Caco-2 (cell line): ENCODE data around the gene SPARCL1. TPM values are rescaled to one million over a fixed set of nuclear protein-coding genes. Genes with fewer than 3 reads are reported as not detected.

ENCODE experiments used
- BruUV-seq: library from RNA; stranded (reverse); fragments of 400-500 nt; replicated peaks from 2 replicates; lab custom pipeline; 2021; lab: Mats Ljungman, UMichigan
- CTCF ChIA-PET: fragments of 300-600 bp; sonication (Branson Sonifier 250); formaldehyde crosslinking; loops from one replicate; lab custom pipeline; 2022; ENCODE audit warnings: antibody characterized with exemption; lab: Charles Lee
- POLR2A ChIA-PET: fragments of 300-600 bp; sonication (Branson Sonifier 250); formaldehyde crosslinking; loops from one replicate; lab custom pipeline; 2022; ENCODE audit warnings: antibody characterized with exemption; lab: Charles Lee
- DNase-seq, 2 experiments: peaks; one replicate each; pipeline versions ENCODE4 v3.0.0 to v3.0.0-alpha.2; 2020 to 2022
- H3K27me3 ChIP-seq: replicated peaks from 2 replicates; pipeline ENCODE4 v1.6.0; 2011; ENCODE audit warnings: low read length; ENCODE audit not compliant: control insufficient read depth, insufficient read depth
- H3K36me3 ChIP-seq: 2 replicates; pipeline ENCODE4 v1.5.1; 2011; ENCODE audit warnings: low read length; ENCODE audit not compliant: control insufficient read depth, insufficient read depth
- H3K4me1 ChIP-seq: fragments of 250-450 bp; sonication (Bioruptor Pico); 2 replicates; pipeline ENCODE4 v1.5.1; 2020; ENCODE audit warnings: mild to moderate bottlenecking
- H3K4me3 ChIP-seq: 2 replicates; pipeline ENCODE4 v1.5.1; 2011; ENCODE audit warnings: low read depth, mild to moderate bottlenecking, control low read depth, low read length
- H3K9me3 ChIP-seq: fragments of 250-450 bp; sonication (Bioruptor Pico); 2 replicates; pipeline ENCODE4 v1.5.1; 2020; ENCODE audit warnings: mild to moderate bottlenecking, moderate library complexity
- H3K27ac Mint-ChIP-seq: one replicate; pipeline ENCODE4 v1.8.0; 2022; ENCODE audit warnings: mixed read lengths; ENCODE audit not compliant: unreplicated experiment
- H3K27me3 Mint-ChIP-seq: one replicate; pipeline ENCODE4 v1.8.0; 2022; ENCODE audit warnings: mixed read lengths; ENCODE audit not compliant: insufficient read depth, unreplicated experiment
- H3K36me3 Mint-ChIP-seq: one replicate; pipeline ENCODE4 v1.8.0; 2022; ENCODE audit warnings: mild to moderate bottlenecking, mixed read lengths; ENCODE audit not compliant: insufficient read depth, unreplicated experiment
- H3K4me1 Mint-ChIP-seq: one replicate; pipeline ENCODE4 v1.8.0; 2022; ENCODE audit warnings: low read depth, mixed read lengths; ENCODE audit not compliant: unreplicated experiment
- H3K4me3 Mint-ChIP-seq: one replicate; pipeline ENCODE4 v1.8.0; 2022; ENCODE audit warnings: mild to moderate bottlenecking, moderate library complexity, mixed read lengths; ENCODE audit not compliant: unreplicated experiment
- H3K9me3 Mint-ChIP-seq: one replicate; pipeline ENCODE4 v1.8.0; 2022; ENCODE audit warnings: mixed read lengths; ENCODE audit not compliant: unreplicated experiment
- CTCF ChIP-seq, 2 experiments: fragments of 200-600 bp in 1 of 2; IDR thresholded peaks; 1 replicate in 1 of 2; 2 replicates in 1 of 2; pipeline versions ENCODE4 v1.5.1 to v1.8.0; 2011 to 2022; ENCODE audit warnings: antibody characterized with exemption in 1 of 2, control low read depth in 1 of 2, inconsistent platforms in 1 of 2, low read depth in 1 of 2, low read length in 1 of 2, mild to moderate bottlenecking in 1 of 2, moderate library complexity in 1 of 2; ENCODE audit not compliant: insufficient read depth in 1 of 2, severe bottlenecking in 1 of 2, unreplicated experiment in 1 of 2
- intact Hi-C: fragments of 100-400 bp; cut with micrococcal nuclease; formaldehyde crosslinking; loops from one replicate; pipeline ENCODE4 v1.10.0; 2022; ENCODE audit not compliant: unreplicated experiment
- total RNA-seq: library from RNA; stranded (reverse); gene quantifications from 2 replicates; pipeline ENCODE4 v1.2.3, GENCODE V29; 2022

Gene SPARCL1
- total RNA-seq, 1 experiment from 2014 or later: 0.18 TPM

- intact Hi-C loops: loop anchor here (10.0 kb wide), 1 partner anchor 104 kb away; no protein-coding TSS in a partner anchor
- no peaks in the 10 kb centered on the region for H3K36me3 Mint-ChIP-seq
- CTCF ChIA-PET: interaction anchor here (1.1 kb wide), 1 partner anchor 11 kb away, joined by 3 read pairs; the partner anchor contains the start of gene SPARCL1
Measured at GRCh38 chr4:87540146-87541058, 11.2 kb upstream of the SPARCL1 start.

DNA sequence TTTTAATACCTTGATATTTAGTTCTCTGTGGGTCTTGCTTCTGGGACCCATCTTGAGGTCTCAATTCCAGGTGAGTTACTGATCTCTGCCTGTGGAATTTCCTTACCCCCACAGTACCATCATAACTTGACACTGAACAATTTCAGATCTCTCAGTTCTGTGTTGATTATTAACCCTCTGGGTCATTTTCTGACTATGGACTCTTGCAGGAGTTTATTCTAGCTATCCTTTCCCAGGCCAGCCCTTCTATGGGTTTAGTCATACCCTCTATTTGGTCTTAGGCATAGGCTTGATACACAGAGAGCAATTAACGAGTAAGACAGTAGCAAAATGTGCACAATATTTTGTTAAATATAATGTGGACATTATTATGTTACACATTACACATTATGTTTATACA lies 3.7 kb upstream of the SPARCL1 start:
- H3K27me3 Mint-ChIP-seq: no peaks in the 10 kb centered on the region
- POLR2A ChIA-PET: no interaction called here
- CTCF ChIA-PET: no interaction called here
- Histone ChIP-seq H3K9me3 (no peaks in the 10 kb centered on the region), H3K27me3 (no peaks in the 10 kb centered on the region; the same call in 1 of the 2 replicates), H3K36me3 (no peaks in the 10 kb centered on the region), H3K4me3 (no peak overlapping the region), H3K4me1 (no peaks in the 10 kb centered on the region)
- H3K9me3 Mint-ChIP-seq: no peaks in the 10 kb centered on the region
- no peaks in the 10 kb centered on the region for H3K4me1 Mint-ChIP-seq
- no peak for TF ChIP-seq CTCF (IDR thresholded peaks at IDR 0.05; ENCODE audit: insufficient read depth in 1 of 2, low read depth in 1 of 2, low read length in 1 of 2, severe bottlenecking in 1 of 2, unreplicated experiment in 1 of 2)
- H3K27ac Mint-ChIP-seq: no peak overlapping the region
- BruUV-seq: no TSS peak
- no peak for DNase-seq
- no peak overlapping the region for H3K4me3 Mint-ChIP-seq
- intact Hi-C loops: no loop called here
- no peaks in the 10 kb centered on the region for H3K36me3 Mint-ChIP-seq

More at GRCh38 chr4:87540146-87541058, 11.2 kb upstream of the SPARCL1 start:
- Histone ChIP-seq H3K9me3 (no peaks in the 10 kb centered on the region), H3K27me3 (no peaks in the 10 kb centered on the region), H3K4me3 (no peak overlapping the region), H3K4me1 (no peaks in the 10 kb centered on the region), H3K36me3 (no peaks in the 10 kb centered on the region)
- POLR2A ChIA-PET: no interaction called here
- DNase-seq: no peak
- no peaks in the 10 kb centered on the region for H3K9me3 Mint-ChIP-seq
- BruUV-seq: no TSS peak
- H3K4me1 Mint-ChIP-seq: no peaks in the 10 kb centered on the region
- peaks cover 13% of the 10 kb centered on the region for H3K27me3 Mint-ChIP-seq
- H3K27ac Mint-ChIP-seq: no peak overlapping the region
- no peak for TF ChIP-seq CTCF (IDR thresholded peaks at IDR 0.05; ENCODE audit: insufficient read depth in 1 of 2, low read depth in 1 of 2, low read length in 1 of 2, severe bottlenecking in 1 of 2, unreplicated experiment in 1 of 2)
- no peak overlapping the region for H3K4me3 Mint-ChIP-seq

- Histone ChIP-seq H3K27me3 (no peaks in the 10 kb centered on the region; the same call in 1 of the 2 replicates), H3K4me3 (no peak overlapping the region), H3K9me3 (no peaks in the 10 kb centered on the region), H3K36me3 (no peaks in the 10 kb centered on the region), H3K4me1 (no peaks in the 10 kb centered on the region)
- no peaks in the 10 kb centered on the region for H3K4me1 Mint-ChIP-seq
- no peak overlapping the region for H3K4me3 Mint-ChIP-seq
- no peak overlapping the region for H3K27ac Mint-ChIP-seq
- H3K27me3 Mint-ChIP-seq: no peaks in the 10 kb centered on the region
- ChIA-PET POLR2A (no interaction called here), CTCF (no interaction called here)
- BruUV-seq: no TSS peak
- no peaks in the 10 kb centered on the region for H3K9me3 Mint-ChIP-seq
- no peak for TF ChIP-seq CTCF (IDR thresholded peaks at IDR 0.05; ENCODE audit: insufficient read depth in 1 of 2, low read depth in 1 of 2, low read length in 1 of 2, severe bottlenecking in 1 of 2, unreplicated experiment in 1 of 2)
- no peaks in the 10 kb centered on the region for H3K36me3 Mint-ChIP-seq
- no peak for DNase-seq
- intact Hi-C loops: no loop called here
Measured at GRCh38 chr4:87532109-87532508, 2.9 kb upstream of the SPARCL1 start.
